Natural killer cell (primary cell): Measurements from ENCODE around the gene ADORA2A. TPM values are rescaled to one million over a fixed set of nuclear protein-coding genes. Genes with fewer than 3 reads are reported as not detected.

Experiments
- ATAC-seq, 3 donors: fragments of 150-1000 bp in 2 of 3; fragments of 200-7000 bp in 1 of 3; cut with Tn5 transposase; 1 replicate in 1 of 3; 2 replicates in 2 of 3; pipeline ENCODE4 v1.10.0; 2021; ENCODE audit warnings: mild to moderate bottlenecking in 2 of 3, moderate library complexity in 2 of 3
- DNase-seq, 2 donors: peaks; one replicate each; pipeline versions ENCODE4 v3.0.0 to v3.0.0-alpha.2; 2013 to 2021; ENCODE audit warnings: mixed read lengths in 1 of 2
- H3K27ac ChIP-seq: one replicate; pipeline ENCODE4 v1.5.1; 2013; ENCODE audit warnings: mild to moderate bottlenecking, low read length
- H3K27me3 ChIP-seq: one replicate; pipeline ENCODE4 v1.6.1; 2013; ENCODE audit warnings: low read length; ENCODE audit not compliant: control insufficient read depth, insufficient read depth
- H3K36me3 ChIP-seq: one replicate; pipeline ENCODE4 v1.6.1; 2013; ENCODE audit warnings: low read length; ENCODE audit not compliant: control insufficient read depth, insufficient read depth
- H3K4me1 ChIP-seq: one replicate; pipeline ENCODE4 v1.6.1; 2013; ENCODE audit warnings: low read length; ENCODE audit not compliant: control insufficient read depth, insufficient read depth
- H3K4me3 ChIP-seq: one replicate; pipeline ENCODE4 v1.5.1; 2013; ENCODE audit warnings: low read length
- H3K9me3 ChIP-seq: one replicate; pipeline ENCODE4 v1.6.1; 2013; ENCODE audit warnings: low read length; ENCODE audit not compliant: control insufficient read depth, insufficient read depth
- H3K27ac Mint-ChIP-seq, 2 donors: one replicate each; pipeline ENCODE4 v1.8.0; 2022; ENCODE audit warnings: mild to moderate bottlenecking in 2 of 2, mixed read lengths in 2 of 2, moderate library complexity in 1 of 2
- H3K27me3 Mint-ChIP-seq, 2 donors: one replicate each; pipeline ENCODE4 v1.8.0; 2022; ENCODE audit warnings: low read depth in 2 of 2, mixed read lengths in 2 of 2
- H3K36me3 Mint-ChIP-seq: one replicate; pipeline ENCODE4 v1.8.0; 2022; ENCODE audit warnings: mixed read lengths
- H3K4me1 Mint-ChIP-seq, 2 donors: one replicate each; pipeline ENCODE4 v1.8.0; 2022; ENCODE audit warnings: mixed read lengths in 2 of 2
- H3K4me3 Mint-ChIP-seq: one replicate; pipeline ENCODE4 v1.8.0; 2022; ENCODE audit warnings: mild to moderate bottlenecking, moderate library complexity, mixed read lengths
- H3K9me3 Mint-ChIP-seq, 2 donors: one replicate each; pipeline ENCODE4 v1.8.0; 2022; ENCODE audit warnings: mixed read lengths in 2 of 2
- WGBS: methylation state at CpG from one replicate; pipeline ENCODE4 v1.1.7; 2013; ENCODE audit warnings: missing lambda C conversion rate; ENCODE audit not compliant: insufficient coverage; 5-methylcytosine and 5-hydroxymethylcytosine counted together
- intact Hi-C: fragments of 100-400 bp; cut with micrococcal nuclease; formaldehyde crosslinking; loops from one replicate; pipeline ENCODE4 v1.14.2; 2022
- total RNA-seq, 4 donors: library from RNA; stranded (reverse); fragments of 120-200 nt in 1 of 4; gene quantifications; one replicate each; pipeline versions ENCODE4 v1.2.3 to v1.2.4, GENCODE V29; 2013 to 2022
- TF ChIP-seq, protein P1 (sequence below): fragments of 200-600 bp; IDR thresholded peaks from one replicate; pipeline ENCODE4 v1.8.0; 2022; ENCODE audit warnings: antibody characterized with exemption

ADORA2A gene
- total RNA-seq = 10 to 100 TPM; 11.0 to 15.0 (median 11.7) TPM
- total RNA-seq (2013) = 15.3 TPM

DNA sequence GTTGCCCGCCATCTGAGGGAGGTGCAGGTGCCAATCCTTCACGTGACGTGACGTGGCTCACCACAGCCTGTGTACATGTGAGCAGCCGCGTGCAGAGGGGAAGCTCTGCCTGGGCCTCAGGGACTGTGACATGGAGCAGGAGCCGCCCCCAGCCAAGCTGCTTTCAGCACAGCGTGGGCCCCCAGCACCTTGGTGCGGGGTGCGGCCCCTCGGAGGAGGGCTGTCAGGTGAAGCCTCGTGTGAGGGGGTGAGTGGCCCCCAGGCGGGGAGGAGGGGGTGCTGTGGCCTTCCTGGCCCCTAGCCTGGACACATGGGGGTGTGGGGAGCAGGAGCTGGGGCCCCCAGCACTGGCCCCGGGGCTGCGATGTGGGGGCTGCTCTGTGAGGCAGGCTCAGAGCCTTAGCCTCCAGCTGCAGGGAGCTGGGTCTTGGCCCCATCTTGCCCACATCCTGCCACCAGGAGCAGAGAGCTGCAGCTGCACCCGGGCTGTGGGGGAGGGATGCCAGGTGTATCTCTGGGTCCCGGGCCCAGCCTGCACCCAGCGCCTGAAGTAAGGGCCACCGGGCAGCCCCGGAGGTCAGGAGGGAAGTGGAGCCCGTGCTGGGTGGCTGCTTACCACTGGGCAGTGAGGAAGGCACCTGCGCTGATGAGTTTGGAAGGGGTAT is at the start of gene ADORA2A:
ADORA2A (plus strand) TSS at position 100 of the 665 bp plus-strand sequence. CDS start 5,806 bp downstream, outside the sequence.
- no peaks in the 10 kb centered on the region for H3K36me3 ChIP-seq

DNA sequence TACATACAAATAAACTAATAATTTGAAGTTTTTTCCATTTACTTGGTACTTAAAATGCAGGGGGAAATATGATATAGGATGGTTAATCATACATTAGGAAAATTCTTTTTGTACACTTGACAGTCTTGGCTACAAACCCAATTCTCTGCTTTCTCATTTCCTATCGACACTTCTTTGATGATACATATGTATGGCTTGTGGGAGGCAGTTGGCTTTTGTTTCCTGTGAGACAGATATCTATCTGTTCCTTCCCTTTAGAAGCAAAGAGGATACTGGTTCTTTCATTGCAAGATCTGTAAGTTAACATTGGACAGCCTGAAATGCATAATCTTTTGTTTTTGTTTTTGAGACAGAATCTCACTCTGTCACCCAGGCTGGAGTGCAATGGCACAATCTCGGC is 47.9 kb upstream of the ADORA2A start:
- H3K4me3 Mint-ChIP-seq = no peak overlapping the region
- Histone ChIP-seq H3K4me3 (no peak overlapping the region), H3K9me3 (no peaks in the 10 kb centered on the region), H3K4me1 (peaks cover 3% of the 10 kb centered on the region), H3K27me3 (no peaks in the 10 kb centered on the region), H3K36me3 (peaks cover 17% of the 10 kb centered on the region), H3K27ac (no peak overlapping the region)
- peaks cover 7% of the 10 kb centered on the region for H3K36me3 Mint-ChIP-seq
- H3K27me3 Mint-ChIP-seq = no peaks in the 10 kb centered on the region
- no peaks in the 10 kb centered on the region for H3K9me3 Mint-ChIP-seq
- TF ChIP-seq, protein P1, sequence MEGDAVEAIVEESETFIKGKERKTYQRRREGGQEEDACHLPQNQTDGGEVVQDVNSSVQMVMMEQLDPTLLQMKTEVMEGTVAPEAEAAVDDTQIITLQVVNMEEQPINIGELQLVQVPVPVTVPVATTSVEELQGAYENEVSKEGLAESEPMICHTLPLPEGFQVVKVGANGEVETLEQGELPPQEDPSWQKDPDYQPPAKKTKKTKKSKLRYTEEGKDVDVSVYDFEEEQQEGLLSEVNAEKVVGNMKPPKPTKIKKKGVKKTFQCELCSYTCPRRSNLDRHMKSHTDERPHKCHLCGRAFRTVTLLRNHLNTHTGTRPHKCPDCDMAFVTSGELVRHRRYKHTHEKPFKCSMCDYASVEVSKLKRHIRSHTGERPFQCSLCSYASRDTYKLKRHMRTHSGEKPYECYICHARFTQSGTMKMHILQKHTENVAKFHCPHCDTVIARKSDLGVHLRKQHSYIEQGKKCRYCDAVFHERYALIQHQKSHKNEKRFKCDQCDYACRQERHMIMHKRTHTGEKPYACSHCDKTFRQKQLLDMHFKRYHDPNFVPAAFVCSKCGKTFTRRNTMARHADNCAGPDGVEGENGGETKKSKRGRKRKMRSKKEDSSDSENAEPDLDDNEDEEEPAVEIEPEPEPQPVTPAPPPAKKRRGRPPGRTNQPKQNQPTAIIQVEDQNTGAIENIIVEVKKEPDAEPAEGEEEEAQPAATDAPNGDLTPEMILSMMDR = no peak
- DNase-seq = peak in 1 of 2 donors; percentile 27
- 55% methylated on average over 1 of the region's 2 CpGs for WGBS
- ATAC-seq = no peak
- intact Hi-C loops = no loop called here
- H3K4me1 Mint-ChIP-seq = peaks cover 0 to 5% of the 10 kb centered on the region in 2 donors
- H3K27ac Mint-ChIP-seq = no peak overlapping the region

More for the DNA sequence above, at the start of gene ADORA2A:
- peaks cover 37 to 58% of the 10 kb centered on the region in 2 donors for H3K4me1 Mint-ChIP-seq
- peak within 1 kb of the TSS; percentile 82 for H3K4me3 Mint-ChIP-seq
- 2% methylated on average over 22 of the region's 22 CpGs for WGBS
- TF ChIP-seq, protein P1 = no peak
- ATAC-seq (peak; percentile 73 to 82 (median 76)), DNase-seq (peak; percentile 67 to 94)
- Histone ChIP-seq H3K27me3 (no peaks in the 10 kb centered on the region), H3K4me1 (peaks cover 88% of the 10 kb centered on the region), H3K4me3 (peak within 1 kb of the TSS; percentile 51), H3K27ac (peak within 1 kb of the TSS; percentile 94), H3K9me3 (no peaks in the 10 kb centered on the region)
- no peaks in the 10 kb centered on the region for H3K36me3 Mint-ChIP-seq
- H3K9me3 Mint-ChIP-seq = no peaks in the 10 kb centered on the region
- peaks cover 9 to 11% of the 10 kb centered on the region in 2 donors for H3K27me3 Mint-ChIP-seq
- H3K27ac Mint-ChIP-seq = peak within 1 kb of the TSS; percentile 73 to 94
- intact Hi-C loops = no loop called here

DNA sequence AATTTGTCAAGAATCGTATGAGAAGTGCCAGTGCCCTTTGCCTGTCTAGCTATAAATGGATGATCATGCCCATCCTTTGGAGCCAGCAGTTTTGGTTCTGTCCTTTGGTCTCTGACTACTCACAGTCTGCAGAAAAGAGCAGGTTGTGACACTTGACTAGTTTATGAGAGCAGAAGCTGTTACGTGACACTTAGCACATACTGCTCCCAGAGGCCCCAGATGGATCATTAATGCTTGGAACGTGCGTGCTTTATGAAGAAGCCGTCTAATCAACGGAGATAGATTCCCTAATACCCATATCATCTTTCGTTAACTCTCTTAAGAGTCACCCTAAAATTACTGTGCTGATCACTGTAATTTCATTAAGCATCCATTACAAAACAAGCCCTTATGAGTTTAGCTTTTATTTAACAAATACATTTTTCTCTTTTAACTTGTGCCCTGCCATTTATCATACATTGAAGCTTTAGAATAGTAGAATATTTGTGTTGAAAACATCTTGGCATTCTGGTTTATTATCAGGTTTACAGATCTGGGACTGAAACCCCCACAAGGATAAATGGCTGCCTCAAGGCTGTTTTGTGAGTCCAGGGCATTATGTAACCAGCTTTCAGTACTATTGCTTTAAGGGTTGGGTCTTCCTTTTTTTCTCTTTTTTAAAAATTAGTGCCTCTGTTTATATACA is 47.0 kb upstream of the ADORA2A start:
- H3K4me3 ChIP-seq = no peak overlapping the region
- H3K36me3 Mint-ChIP-seq = no peaks in the 10 kb centered on the region
- H3K4me1 ChIP-seq = peaks cover 3% of the 10 kb centered on the region
- H3K4me3 Mint-ChIP-seq = no peak overlapping the region
- no peaks in the 10 kb centered on the region for H3K9me3 Mint-ChIP-seq
- TF ChIP-seq, protein P1 = no peak
- peaks cover 13% of the 10 kb centered on the region for H3K36me3 ChIP-seq
- WGBS = 94% methylated on average over 7 of the region's 7 CpGs
- no peaks in the 10 kb centered on the region for H3K9me3 ChIP-seq
- intact Hi-C loops = no loop called here
- peaks cover 0 to 5% of the 10 kb centered on the region in 2 donors for H3K4me1 Mint-ChIP-seq
- H3K27ac ChIP-seq = no peak overlapping the region
- DNase-seq (no peak), ATAC-seq (no peak)
- no peaks in the 10 kb centered on the region for H3K27me3 ChIP-seq
- no peak overlapping the region for H3K27ac Mint-ChIP-seq
- no peaks in the 10 kb centered on the region for H3K27me3 Mint-ChIP-seq
